PC-3 (cell line): ENCODE data around the gene ANKHD1. TPM values are rescaled to one million over a fixed set of nuclear protein-coding genes. Genes with fewer than 3 reads are reported as not detected.
"Not testable (repeated sequence)": the region's sequence is repeated elsewhere in the genome, so short reads cannot be mapped to it uniquely, and the experiment has no call there.

Source experiments
- ATAC-seq: fragments of 200-7000 bp; cut with Tn5 transposase; 2 replicates; pipeline ENCODE4 v1.9.1; 2020; ENCODE audit warnings: mild to moderate bottlenecking, moderate library complexity
- BruUV-seq: library from RNA; stranded (reverse); fragments of 400-500 nt; replicated peaks from 2 replicates; lab custom pipeline; 2021; lab: Mats Ljungman, UMichigan
- CTCF ChIA-PET: fragments of 300-600 bp; sonication (Branson Sonifier 250); formaldehyde crosslinking; loops from one replicate; lab custom pipeline; 2022; ENCODE audit warnings: antibody characterized with exemption; lab: Charles Lee
- POLR2A ChIA-PET: fragments of 300-600 bp; sonication (Branson Sonifier 250); formaldehyde crosslinking; loops from one replicate; lab custom pipeline; 2022; ENCODE audit warnings: antibody characterized with exemption; ENCODE audit not compliant: unreplicated experiment; lab: Charles Lee
- DNase-seq: peaks from one replicate; pipeline ENCODE4 v3.0.0-alpha.2; 2015
- H2AFZ ChIP-seq: fragments of 300-600 bp; sonication (generic); 2 replicates; pipeline ENCODE4 v1.6.0; 2016; ENCODE audit warnings: antibody characterized with exemption, low read length
- H3F3A ChIP-seq: fragments of 300-600 bp; sonication (generic); one replicate; pipeline ENCODE4 v1.6.0; 2017; ENCODE audit warnings: antibody characterized with exemption, low read length, control low read depth, mild to moderate bottlenecking; ENCODE audit not compliant: unreplicated experiment
- H3K27ac ChIP-seq: fragments of 300-600 bp; sonication (generic); 2 replicates; pipeline ENCODE4 v1.5.1; 2016; ENCODE audit warnings: mild to moderate bottlenecking, low read length
- H3K27me3 ChIP-seq: fragments of 300-600 bp; sonication (generic); 2 replicates; pipeline ENCODE4 v1.6.1; 2016; ENCODE audit warnings: low read length, mixed read lengths
- H3K36me3 ChIP-seq: fragments of 300-600 bp; sonication (generic); 2 replicates; pipeline ENCODE4 v1.6.1; 2016; ENCODE audit warnings: low read depth, mixed run types, low read length, mixed read lengths
- H3K4me1 ChIP-seq: fragments of 300-600 bp; sonication (generic); 2 replicates; pipeline ENCODE4 v1.5.1; 2016; ENCODE audit warnings: low read length; ENCODE audit not compliant: insufficient read depth
- H3K4me2 ChIP-seq: fragments of 300-600 bp; sonication (generic); 2 replicates; pipeline ENCODE4 v1.6.0; 2016; ENCODE audit warnings: low read length
- H3K4me3 ChIP-seq: fragments of 300-600 bp; sonication (generic); 2 replicates; pipeline ENCODE4 v1.5.1; 2016; ENCODE audit warnings: mild to moderate bottlenecking, low read length, mixed read lengths
- H3K79me2 ChIP-seq: fragments of 300-600 bp; sonication (generic); 2 replicates; pipeline ENCODE4 v1.6.1; 2017; ENCODE audit warnings: low read length, mixed read lengths
- H3K9ac ChIP-seq: fragments of 300-600 bp; sonication (generic); 2 replicates; pipeline ENCODE4 v1.6.0; 2016; ENCODE audit warnings: mild to moderate bottlenecking, low read length
- H3K9me2 ChIP-seq: fragments of 300-600 bp; sonication (generic); replicated peaks from 2 replicates; pipeline ENCODE4 v1.6.1; 2016; ENCODE audit warnings: mixed run types, low read length, mixed read lengths
- H3K9me3 ChIP-seq: fragments of 300-600 bp; sonication (generic); 2 replicates; pipeline ENCODE4 v1.6.1; 2016; ENCODE audit warnings: low read length, mixed read lengths
- H4K20me1 ChIP-seq: fragments of 300-600 bp; sonication (generic); 2 replicates; pipeline ENCODE4 v1.6.1; 2016; ENCODE audit warnings: low read length, mixed read lengths
- EZH2 ChIP-seq: fragments of 300-600 bp; sonication (generic); IDR thresholded peaks from one replicate; pipeline ENCODE4 v1.6.1; 2017; ENCODE audit warnings: antibody characterized with exemption, mild to moderate bottlenecking, low read length; ENCODE audit not compliant: unreplicated experiment
- EZH2phosphoT487 ChIP-seq: fragments of 300-600 bp; sonication (generic); IDR thresholded peaks from 2 replicates; pipeline ENCODE4 v1.6.1; 2018; ENCODE audit warnings: mild to moderate bottlenecking, antibody characterized with exemption, low read length, borderline replicate concordance
- intact Hi-C: fragments of 100-400 bp; cut with micrococcal nuclease; formaldehyde crosslinking; loops from 2 replicates; pipeline ENCODE4 v1.9.0; 2023
- total RNA-seq: library from RNA; depleted of rRNA; stranded (reverse); fragments of >200 nt; gene quantifications from 2 replicates; pipeline ENCODE4 v1.2.3, GENCODE V29; 2014
- TF ChIP-seq, protein P1 (sequence below): fragments of 300-600 bp; sonication (generic); conservative IDR thresholded peaks from 2 replicates; pipeline ENCODE4 v1.5.1; 2017; ENCODE audit warnings: antibody characterized with exemption, low read depth, mild to moderate bottlenecking, low read length

ANKHD1 gene
- total RNA-seq, 1 experiment from 2014 or later: 64.6 TPM

DNA sequence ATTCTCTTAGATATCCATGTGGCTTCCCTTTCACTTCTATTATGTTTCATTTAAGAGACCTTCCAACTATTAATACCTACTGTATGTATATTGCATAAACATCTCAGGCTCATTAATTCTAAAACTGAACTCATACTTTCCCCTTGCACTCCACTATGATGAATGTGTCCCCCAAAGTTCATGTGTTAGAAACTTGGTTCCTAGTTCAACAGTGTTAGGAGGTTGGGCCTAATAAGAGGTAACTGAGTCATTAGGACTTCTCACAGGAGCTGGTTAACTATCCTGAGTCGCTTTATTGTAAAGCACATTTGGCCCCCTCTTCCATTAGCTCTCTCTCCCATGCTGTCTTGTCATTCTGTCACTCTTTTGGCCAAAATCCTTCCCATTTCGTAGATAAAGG lies 22.0 kb downstream of the ANKHD1 start:
- TF ChIP-seq EZH2phosphoT487: no peak
- TF ChIP-seq, protein P1, sequence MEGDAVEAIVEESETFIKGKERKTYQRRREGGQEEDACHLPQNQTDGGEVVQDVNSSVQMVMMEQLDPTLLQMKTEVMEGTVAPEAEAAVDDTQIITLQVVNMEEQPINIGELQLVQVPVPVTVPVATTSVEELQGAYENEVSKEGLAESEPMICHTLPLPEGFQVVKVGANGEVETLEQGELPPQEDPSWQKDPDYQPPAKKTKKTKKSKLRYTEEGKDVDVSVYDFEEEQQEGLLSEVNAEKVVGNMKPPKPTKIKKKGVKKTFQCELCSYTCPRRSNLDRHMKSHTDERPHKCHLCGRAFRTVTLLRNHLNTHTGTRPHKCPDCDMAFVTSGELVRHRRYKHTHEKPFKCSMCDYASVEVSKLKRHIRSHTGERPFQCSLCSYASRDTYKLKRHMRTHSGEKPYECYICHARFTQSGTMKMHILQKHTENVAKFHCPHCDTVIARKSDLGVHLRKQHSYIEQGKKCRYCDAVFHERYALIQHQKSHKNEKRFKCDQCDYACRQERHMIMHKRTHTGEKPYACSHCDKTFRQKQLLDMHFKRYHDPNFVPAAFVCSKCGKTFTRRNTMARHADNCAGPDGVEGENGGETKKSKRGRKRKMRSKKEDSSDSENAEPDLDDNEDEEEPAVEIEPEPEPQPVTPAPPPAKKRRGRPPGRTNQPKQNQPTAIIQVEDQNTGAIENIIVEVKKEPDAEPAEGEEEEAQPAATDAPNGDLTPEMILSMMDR: no peak
- no peak for TF ChIP-seq EZH2
- ATAC-seq: no peak
- intact Hi-C loops: no loop called here

DNA sequence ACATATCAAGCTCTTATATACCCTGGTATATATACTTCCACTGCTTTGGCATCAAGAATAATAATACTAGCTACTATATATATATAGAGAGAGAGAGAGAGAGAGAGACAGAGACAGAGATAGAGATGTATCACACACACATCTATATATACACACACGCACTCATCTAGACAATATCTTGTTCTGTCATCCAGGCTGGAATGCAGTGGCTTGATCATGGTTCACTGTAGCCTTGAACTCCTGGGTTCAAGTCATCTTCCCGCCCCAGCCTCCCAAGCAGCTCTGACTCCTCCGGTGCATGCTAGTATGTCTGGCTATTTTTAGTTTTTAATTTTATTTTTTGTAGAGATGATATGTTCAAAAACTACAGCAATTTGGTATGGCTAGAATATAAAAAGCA lies 22.5 kb downstream of the ANKHD1 start:
- Histone ChIP-seq H3K9ac (no peak overlapping the region), H3F3A (no peaks in the 10 kb centered on the region), H3K4me3 (no peak overlapping the region), H3K4me2 (no peak overlapping the region), H3K79me2 (peaks cover 70% of the 10 kb centered on the region), H3K4me1 (no peaks in the 10 kb centered on the region), H2AFZ (no peak overlapping the region), H3K27ac (no peak overlapping the region), H3K36me3 (peaks cover 3% of the 10 kb centered on the region; the same call in 1 of the 2 replicates), H4K20me1 (peaks cover 19% of the 10 kb centered on the region), H3K27me3 (no peaks in the 10 kb centered on the region), H3K9me3 (no peaks in the 10 kb centered on the region), H3K9me2 (no peaks in the 10 kb centered on the region)
- POLR2A ChIA-PET: no interaction called here
- no peak for ATAC-seq
- no TSS peak for BruUV-seq
- intact Hi-C loops: no loop called here
- CTCF ChIA-PET: no interaction called here
- no peak for DNase-seq
- TF ChIP-seq, protein P1: no peak
- TF ChIP-seq EZH2phosphoT487 (no peak), EZH2 (no peak)

More for the DNA sequence above, 22.0 kb downstream of the ANKHD1 start:
- no peaks in the 10 kb centered on the region for H3K9me3 ChIP-seq
- no TSS peak for BruUV-seq
- H3K4me3 ChIP-seq: no peak overlapping the region
- peaks cover 23% of the 10 kb centered on the region for H4K20me1 ChIP-seq
- no peak overlapping the region for H3K9ac ChIP-seq
- H3F3A ChIP-seq: no peaks in the 10 kb centered on the region
- H2AFZ ChIP-seq: no peak overlapping the region
- DNase-seq: no peak
- H3K79me2 ChIP-seq: peaks cover 75% of the 10 kb centered on the region
- H3K27me3 ChIP-seq: no peaks in the 10 kb centered on the region
- H3K9me2 ChIP-seq: no peaks in the 10 kb centered on the region
- no peaks in the 10 kb centered on the region for H3K4me1 ChIP-seq
- CTCF ChIA-PET: no interaction called here
- POLR2A ChIA-PET: no interaction called here
- H3K27ac ChIP-seq: no peak overlapping the region
- peaks cover 3% of the 10 kb centered on the region; the same call in 1 of the 2 replicates for H3K36me3 ChIP-seq
- no peak overlapping the region for H3K4me2 ChIP-seq

GRCh38 chr5:140427726-140428125 lies 26.1 kb downstream of the ANKHD1 start:
- CTCF ChIA-PET, H3F3A ChIP-seq, H3K27me3 ChIP-seq, H3K9me3 ChIP-seq, H3K4me1 ChIP-seq, BruUV-seq, H3K9me2 ChIP-seq, H3K9ac ChIP-seq, POLR2A ChIA-PET, intact Hi-C loops, DNase-seq, H3K36me3 ChIP-seq, H3K4me3 ChIP-seq, ATAC-seq, H3K4me2 ChIP-seq, H2AFZ ChIP-seq, H3K27ac ChIP-seq: not testable (repeated sequence)
- H4K20me1 ChIP-seq: peaks cover 30% of the 10 kb centered on the region
- H3K79me2 ChIP-seq: peaks cover 72% of the 10 kb centered on the region
